ENCODE data around the gene PMM1.

DNA sequence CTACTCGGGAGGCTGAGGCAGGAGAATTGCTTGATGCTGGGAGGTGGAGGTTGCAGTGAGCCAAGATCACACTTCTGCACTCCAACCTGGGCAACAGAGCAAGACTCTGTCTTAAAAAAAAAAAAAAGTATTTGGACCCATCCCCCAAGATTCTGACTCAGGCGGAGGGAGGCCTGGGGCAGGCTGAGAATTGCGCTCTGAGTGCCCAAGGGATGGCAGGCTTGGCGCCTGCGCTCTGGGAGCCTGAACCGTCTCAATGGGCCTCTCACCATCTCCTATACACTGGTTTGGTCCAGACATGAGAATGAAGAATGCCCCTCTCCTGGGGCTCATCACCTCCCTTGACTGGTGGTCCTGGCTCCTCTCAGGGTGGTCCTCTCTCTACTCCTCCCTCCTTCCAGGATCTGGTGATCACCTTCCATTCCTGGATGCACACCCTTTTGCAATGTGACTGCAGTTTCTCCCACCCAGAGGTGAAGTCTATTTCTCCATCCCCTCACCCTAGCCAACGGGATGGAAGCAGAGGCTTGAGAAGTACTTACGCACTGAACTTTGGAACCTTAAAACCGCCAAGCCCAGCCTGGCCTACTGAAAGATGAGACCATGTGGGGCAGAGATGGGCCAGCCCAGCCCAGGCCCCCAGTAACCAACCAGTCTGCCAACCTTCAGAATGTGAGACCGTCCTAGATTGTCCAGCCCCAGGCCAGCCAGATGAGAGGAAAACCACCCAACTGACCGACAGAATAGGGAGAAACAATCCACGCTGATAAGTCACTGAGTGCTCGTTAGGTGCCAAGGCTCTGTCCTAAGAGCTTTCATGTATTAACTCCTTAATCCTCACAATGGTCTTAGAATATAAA lies 50.3 kb downstream of the PMM1 start:
- TF ChIP-seq CTCF (conservative IDR thresholded peaks at IDR 0.05; ENCODE audit: low read length): no peak
- TF ChIP-seq EZH2phosphoT487 (IDR thresholded peaks at IDR 0.05; ENCODE audit: borderline replicate concordance, low read depth, low read length): no peak

Measured in OCI-LY7 (cell line).